Lower leg skin (tissue), 3 donors: ENCODE data around the gene TSC1.

Experiments used
- POLR2A ChIP-seq, 2 donors: fragments of 450-650 bp; IDR thresholded peaks; one replicate each; pipeline ENCODE4 v1.6.1; 2016 to 2017; ENCODE audit warnings: antibody characterized with exemption in 2 of 2, mild to moderate bottlenecking in 1 of 2, moderate library complexity in 1 of 2
- TF ChIP-seq, protein P1 (sequence below), 3 donors: fragments of 450-650 bp; IDR thresholded peaks; one replicate each; pipeline ENCODE4 v1.5.1; 2016; ENCODE audit warnings: antibody characterized with exemption in 3 of 3, mild to moderate bottlenecking in 3 of 3, moderate library complexity in 2 of 3

DNA sequence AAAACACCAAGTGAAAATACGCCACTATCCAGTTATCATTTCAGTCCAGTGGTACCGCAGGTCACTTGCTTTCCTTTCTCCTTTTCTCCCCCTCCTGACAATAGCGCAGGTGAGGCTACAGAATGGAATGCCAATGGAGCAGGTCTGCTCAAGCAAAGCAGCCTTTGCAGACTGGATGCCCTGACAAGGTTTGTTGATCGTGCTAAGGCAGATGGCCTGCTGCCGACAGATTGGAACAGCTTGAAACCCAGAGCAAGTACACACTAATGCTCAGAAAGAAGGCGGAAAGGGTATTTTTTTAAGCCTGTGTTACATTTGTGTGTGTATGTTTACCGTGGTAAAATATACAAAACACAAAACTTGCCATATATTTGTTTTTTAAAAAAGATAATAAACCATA lies 46.4 kb downstream of the TSC1 start:
- TF ChIP-seq, protein P1, sequence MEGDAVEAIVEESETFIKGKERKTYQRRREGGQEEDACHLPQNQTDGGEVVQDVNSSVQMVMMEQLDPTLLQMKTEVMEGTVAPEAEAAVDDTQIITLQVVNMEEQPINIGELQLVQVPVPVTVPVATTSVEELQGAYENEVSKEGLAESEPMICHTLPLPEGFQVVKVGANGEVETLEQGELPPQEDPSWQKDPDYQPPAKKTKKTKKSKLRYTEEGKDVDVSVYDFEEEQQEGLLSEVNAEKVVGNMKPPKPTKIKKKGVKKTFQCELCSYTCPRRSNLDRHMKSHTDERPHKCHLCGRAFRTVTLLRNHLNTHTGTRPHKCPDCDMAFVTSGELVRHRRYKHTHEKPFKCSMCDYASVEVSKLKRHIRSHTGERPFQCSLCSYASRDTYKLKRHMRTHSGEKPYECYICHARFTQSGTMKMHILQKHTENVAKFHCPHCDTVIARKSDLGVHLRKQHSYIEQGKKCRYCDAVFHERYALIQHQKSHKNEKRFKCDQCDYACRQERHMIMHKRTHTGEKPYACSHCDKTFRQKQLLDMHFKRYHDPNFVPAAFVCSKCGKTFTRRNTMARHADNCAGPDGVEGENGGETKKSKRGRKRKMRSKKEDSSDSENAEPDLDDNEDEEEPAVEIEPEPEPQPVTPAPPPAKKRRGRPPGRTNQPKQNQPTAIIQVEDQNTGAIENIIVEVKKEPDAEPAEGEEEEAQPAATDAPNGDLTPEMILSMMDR (IDR thresholded peaks at IDR 0.05): no peak
- no peak for TF ChIP-seq POLR2A (IDR thresholded peaks at IDR 0.05)
